HCT116 (cell line): ENCODE results near the gene SLAMF8. TPM values are rescaled to one million over a fixed set of nuclear protein-coding genes. Genes with fewer than 3 reads are reported as not detected.

Experiments used
- ATAC-seq: fragments of 200-7000 bp; cut with Tn5 transposase; 2 replicates; pipeline ENCODE4 v1.9.1; 2020; ENCODE audit warnings: mild to moderate bottlenecking, moderate library complexity
- BruUV-seq: library from RNA; stranded (reverse); fragments of 400-500 nt; replicated peaks from 2 replicates; lab custom pipeline; 2021; lab: Mats Ljungman, UMichigan
- CTCF ChIA-PET: fragments of 300-600 bp; sonication (Branson Sonifier 250); formaldehyde crosslinking; loops from one replicate; lab custom pipeline; 2021; ENCODE audit warnings: antibody characterized with exemption; lab: Charles Lee
- POLR2A ChIA-PET: fragments of 300-600, 350-600 bp; sonication (Branson Sonifier 250); formaldehyde crosslinking; loops from one replicate; lab custom pipeline; 2021; ENCODE audit warnings: antibody characterized with exemption; lab: Charles Lee
- RAD21 ChIA-PET, 2 experiments: fragments of 300-600 bp; sonication (Branson Sonifier 250); formaldehyde crosslinking; loops; one replicate each; lab custom pipeline; 2023; ENCODE audit warnings: low total read pairs in 2 of 2; ENCODE audit not compliant: uncharacterized antibody in 2 of 2, unreplicated experiment in 2 of 2, low non-redundant PET in 1 of 2; lab: Charles Lee
- DNase-seq: peaks from one replicate; pipeline ENCODE4 v3.0.0-alpha.2; 2010; ENCODE audit warnings: low read depth, low spot score
- H2AFZ ChIP-seq: fragments of 200-600 bp; shearing (Covaris generic), sonication (generic); 2 replicates; pipeline ENCODE4 v1.6.1; 2017; ENCODE audit warnings: low read depth, mixed run types, mixed read lengths, antibody characterized with exemption, low read length; ENCODE audit not compliant: poor library complexity, severe bottlenecking
- H3K27ac ChIP-seq: 2 replicates; pipeline ENCODE4 v1.5.1; 2012; ENCODE audit warnings: low read depth, low read length
- H3K27me3 ChIP-seq: fragments of 200-600 bp; sonication (generic); 2 replicates; pipeline ENCODE4 v1.6.1; 2016; ENCODE audit warnings: mixed run types, low read length, mixed read lengths; ENCODE audit not compliant: insufficient read depth
- H3K36me3 ChIP-seq, 2 experiments: fragments of 200-500 bp in 1 of 2; fragments of 200-600 bp in 1 of 2; sonication (Bioruptor generic) in 1 of 2; sonication (generic) in 1 of 2; 2 replicates each; pipeline versions ENCODE4 v1.5.1 to v1.6.1; 2014 to 2016; ENCODE audit warnings: low read length in 2 of 2, inconsistent platforms in 1 of 2, mixed read lengths in 1 of 2, mixed run types in 1 of 2; ENCODE audit not compliant: insufficient read depth in 2 of 2, control insufficient read depth in 1 of 2
- H3K4me1 ChIP-seq, 2 experiments: fragments of 200-600 bp in 1 of 2; sonication (generic) in 1 of 2; 2 replicates each; pipeline versions ENCODE4 v1.5.1 to v1.6.1; 2012 to 2017; ENCODE audit warnings: low read length in 2 of 2, inconsistent platforms in 1 of 2, mild to moderate bottlenecking in 1 of 2, mixed read lengths in 1 of 2, mixed run types in 1 of 2, moderate library complexity in 1 of 2; ENCODE audit not compliant: insufficient read depth in 2 of 2, control insufficient read depth in 1 of 2
- H3K4me2 ChIP-seq: fragments of 200-600 bp; sonication (generic); 2 replicates; pipeline ENCODE4 v1.6.1; 2017; ENCODE audit warnings: mixed run types, low read length, mixed read lengths
- H3K4me3 ChIP-seq, 2 experiments: fragments of 200-600 bp in 1 of 2; sonication (generic) in 1 of 2; replicated peaks in 1 of 2; 2 replicates each; pipeline ENCODE4 v1.5.1; 2011 to 2016; ENCODE audit warnings: low read length in 2 of 2, control low read depth in 1 of 2, low read depth in 1 of 2, mild to moderate bottlenecking in 1 of 2, mixed read lengths in 1 of 2, mixed run types in 1 of 2
- H3K79me2 ChIP-seq: fragments of 200-600 bp; sonication (generic); 2 replicates; pipeline ENCODE4 v1.6.1; 2017; ENCODE audit warnings: mild to moderate bottlenecking, mixed run types, low read length, moderate library complexity, mixed read lengths; ENCODE audit not compliant: insufficient read depth
- H3K9ac ChIP-seq: fragments of 200-600 bp; sonication (generic); 2 replicates; pipeline ENCODE4 v1.6.1; 2016; ENCODE audit warnings: low read length, mixed read lengths
- H3K9me2 ChIP-seq: fragments of 200-600 bp; sonication (generic), shearing (Covaris generic); 2 replicates; pipeline ENCODE4 v1.6.1; 2017; ENCODE audit warnings: mixed run types, mild to moderate bottlenecking, moderate library complexity; ENCODE audit not compliant: insufficient read depth
- H3K9me3 ChIP-seq, 2 experiments: fragments of 200-500 bp in 1 of 2; fragments of 200-600 bp in 1 of 2; sonication (Bioruptor generic) in 1 of 2; sonication (generic) in 1 of 2; 2 replicates each; pipeline ENCODE4 v1.6.1; 2014 to 2017; ENCODE audit warnings: low read length in 2 of 2, mixed read lengths in 2 of 2, inconsistent platforms in 1 of 2, low read depth in 1 of 2, mild to moderate bottlenecking in 1 of 2, mixed run types in 1 of 2, moderate library complexity in 1 of 2; ENCODE audit not compliant: control insufficient read depth in 1 of 2, insufficient read depth in 1 of 2
- H4K20me1 ChIP-seq: fragments of 200-600 bp; sonication (generic), shearing (Covaris generic); 2 replicates; pipeline ENCODE4 v1.6.1; 2017; ENCODE audit warnings: mixed run types, mild to moderate bottlenecking, moderate library complexity; ENCODE audit not compliant: insufficient read depth
- CBX3 ChIP-seq: IDR thresholded peaks from 2 replicates; pipeline ENCODE4 v1.6.1; 2012; ENCODE audit warnings: low read depth
- CEBPB ChIP-seq: IDR thresholded peaks from 2 replicates; pipeline ENCODE4 v1.6.1; 2012; ENCODE audit warnings: low read depth
- EGR1 ChIP-seq: IDR thresholded peaks from 2 replicates; pipeline ENCODE4 v1.6.1; 2012; ENCODE audit warnings: low read depth
- ELF1 ChIP-seq: IDR thresholded peaks from 2 replicates; pipeline ENCODE4 v1.6.1; 2012; ENCODE audit warnings: low read depth, borderline replicate concordance
- EZH2 ChIP-seq: fragments of 200-600 bp; sonication (generic); IDR thresholded peaks from 2 replicates; pipeline ENCODE4 v1.6.1; 2017; ENCODE audit warnings: antibody characterized with exemption, mixed run types
- JUND ChIP-seq: IDR thresholded peaks from 2 replicates; pipeline ENCODE4 v1.6.1; 2012
- RAD21 ChIP-seq: IDR thresholded peaks from 2 replicates; pipeline ENCODE4 v1.6.1; 2012; ENCODE audit warnings: low read depth, mild to moderate bottlenecking
- SIN3A ChIP-seq: IDR thresholded peaks from 2 replicates; pipeline ENCODE4 v1.6.1; 2012; ENCODE audit warnings: low read depth
- SP1 ChIP-seq: IDR thresholded peaks from 2 replicates; pipeline ENCODE4 v1.6.1; 2012; ENCODE audit warnings: low read depth
- YY1 ChIP-seq: IDR thresholded peaks from 2 replicates; pipeline ENCODE4 v1.6.1; 2011; ENCODE audit warnings: low read length, low read depth, moderate library complexity, mild to moderate bottlenecking; ENCODE audit not compliant: insufficient replicate concordance; ENCODE audit errors: extremely low read depth
- ZFX ChIP-seq: fragments of 450-650 bp; IDR thresholded peaks from 2 replicates; pipeline ENCODE4 v1.6.1; 2017
- ZNF274 ChIP-seq: fragments of 200-500 bp; sonication (Bioruptor generic); IDR thresholded peaks from 2 replicates; pipeline ENCODE4 v1.6.1; 2014; ENCODE audit warnings: mild to moderate bottlenecking, low read depth, low read length, inconsistent platforms
- intact Hi-C: fragments of 100-400 bp; cut with micrococcal nuclease; formaldehyde crosslinking; loops from 2 replicates; pipeline ENCODE4 v1.10.0; 2022
- total RNA-seq: library from RNA; stranded (reverse); gene quantifications from one replicate; pipeline ENCODE4 v1.2.1, GENCODE V29; 2021; ENCODE audit not compliant: unreplicated experiment
- TF ChIP-seq, protein P1 (sequence below): IDR thresholded peaks from 2 replicates; pipeline ENCODE4 v1.6.1; 2012; ENCODE audit warnings: low read depth
- TF ChIP-seq, protein P2 (sequence below): IDR thresholded peaks from 2 replicates; pipeline ENCODE4 v1.6.1; 2012
- TF ChIP-seq, protein P3 (sequence below): IDR thresholded peaks from 2 replicates; pipeline ENCODE4 v1.6.1; 2011; ENCODE audit warnings: mild to moderate bottlenecking, low read length, moderate library complexity; ENCODE audit not compliant: insufficient replicate concordance; ENCODE audit errors: extremely low read depth

The SLAMF8 gene
- total RNA-seq, 1 experiment from 2014 or later = not detected

DNA sequence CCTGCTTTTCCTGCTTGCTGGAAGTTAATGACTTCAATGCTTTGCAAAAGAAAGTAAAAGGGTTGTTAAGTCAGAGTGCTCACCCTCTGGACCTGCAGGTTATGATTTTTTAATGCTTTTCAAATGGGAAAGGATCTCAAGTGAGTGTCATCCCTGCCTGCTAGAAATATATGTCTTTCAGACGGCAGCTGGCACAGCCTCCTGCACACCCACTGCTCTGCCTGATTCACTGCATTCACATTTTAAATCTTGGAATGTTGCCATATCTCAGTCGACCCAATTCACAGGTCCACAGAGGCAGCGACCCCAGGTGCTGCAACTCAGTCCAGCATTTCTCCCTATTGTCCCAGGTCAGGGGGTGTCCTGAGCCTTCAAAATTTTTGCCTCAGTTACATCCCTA is 35.2 kb upstream of the SLAMF8 start (continued):
- TF ChIP-seq, protein P1, sequence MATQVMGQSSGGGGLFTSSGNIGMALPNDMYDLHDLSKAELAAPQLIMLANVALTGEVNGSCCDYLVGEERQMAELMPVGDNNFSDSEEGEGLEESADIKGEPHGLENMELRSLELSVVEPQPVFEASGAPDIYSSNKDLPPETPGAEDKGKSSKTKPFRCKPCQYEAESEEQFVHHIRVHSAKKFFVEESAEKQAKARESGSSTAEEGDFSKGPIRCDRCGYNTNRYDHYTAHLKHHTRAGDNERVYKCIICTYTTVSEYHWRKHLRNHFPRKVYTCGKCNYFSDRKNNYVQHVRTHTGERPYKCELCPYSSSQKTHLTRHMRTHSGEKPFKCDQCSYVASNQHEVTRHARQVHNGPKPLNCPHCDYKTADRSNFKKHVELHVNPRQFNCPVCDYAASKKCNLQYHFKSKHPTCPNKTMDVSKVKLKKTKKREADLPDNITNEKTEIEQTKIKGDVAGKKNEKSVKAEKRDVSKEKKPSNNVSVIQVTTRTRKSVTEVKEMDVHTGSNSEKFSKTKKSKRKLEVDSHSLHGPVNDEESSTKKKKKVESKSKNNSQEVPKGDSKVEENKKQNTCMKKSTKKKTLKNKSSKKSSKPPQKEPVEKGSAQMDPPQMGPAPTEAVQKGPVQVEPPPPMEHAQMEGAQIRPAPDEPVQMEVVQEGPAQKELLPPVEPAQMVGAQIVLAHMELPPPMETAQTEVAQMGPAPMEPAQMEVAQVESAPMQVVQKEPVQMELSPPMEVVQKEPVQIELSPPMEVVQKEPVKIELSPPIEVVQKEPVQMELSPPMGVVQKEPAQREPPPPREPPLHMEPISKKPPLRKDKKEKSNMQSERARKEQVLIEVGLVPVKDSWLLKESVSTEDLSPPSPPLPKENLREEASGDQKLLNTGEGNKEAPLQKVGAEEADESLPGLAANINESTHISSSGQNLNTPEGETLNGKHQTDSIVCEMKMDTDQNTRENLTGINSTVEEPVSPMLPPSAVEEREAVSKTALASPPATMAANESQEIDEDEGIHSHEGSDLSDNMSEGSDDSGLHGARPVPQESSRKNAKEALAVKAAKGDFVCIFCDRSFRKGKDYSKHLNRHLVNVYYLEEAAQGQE = no peak
- TF ChIP-seq CBX3 = no peak
- no peak for TF ChIP-seq JUND
- no peak for TF ChIP-seq YY1

DNA sequence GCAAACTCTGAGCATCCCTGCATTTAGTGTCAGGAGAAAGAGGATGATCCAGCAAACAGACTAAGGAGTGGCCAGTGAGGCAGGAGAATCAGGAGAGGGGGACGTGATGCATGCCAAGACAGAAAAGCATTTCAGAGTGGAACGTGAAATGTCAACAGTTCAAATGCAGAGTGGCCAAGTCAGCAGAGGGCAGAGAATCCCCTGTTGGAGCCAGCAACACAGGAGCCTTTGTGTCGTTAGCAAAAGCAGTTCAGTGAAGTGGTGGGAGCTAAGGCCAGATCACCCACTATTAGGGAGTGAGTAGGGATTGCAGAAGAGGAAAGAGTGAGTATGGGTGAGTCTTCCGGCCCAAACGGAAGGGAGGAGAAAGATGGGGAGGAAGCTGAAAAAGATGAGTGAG is 31.1 kb upstream of the SLAMF8 start:
- H3K36me3 ChIP-seq = no peaks in the 10 kb centered on the region
- no TSS peak for BruUV-seq
- H3K4me3 ChIP-seq = no peak overlapping the region
- ATAC-seq = no peak
- no peak for DNase-seq
- no peaks in the 10 kb centered on the region for H4K20me1 ChIP-seq
- H3K9me3 ChIP-seq = no peaks in the 10 kb centered on the region
- H3K9me2 ChIP-seq = no peaks in the 10 kb centered on the region
- H2AFZ ChIP-seq = no peak overlapping the region
- intact Hi-C loops = loop anchor here (5.0 to 10.0 kb wide), 3 partner anchors 57 to 583 kb away; no protein-coding TSS in a partner anchor
- H3K79me2 ChIP-seq = no peaks in the 10 kb centered on the region
- H3K27me3 ChIP-seq = peaks cover 34% of the 10 kb centered on the region
- RAD21 ChIA-PET = no interaction called here
- no peak overlapping the region for H3K4me2 ChIP-seq
- TF ChIP-seq CEBPB (no peak), YY1 (no peak), SP1 (no peak), CBX3 (no peak), SIN3A (no peak), ZNF274 (no peak), EZH2 (no peak), RAD21 (no peak), ZFX (no peak), ELF1 (no peak), EGR1 (no peak)
- TF ChIP-seq, protein P1 = no peak
- TF ChIP-seq, protein P2, sequence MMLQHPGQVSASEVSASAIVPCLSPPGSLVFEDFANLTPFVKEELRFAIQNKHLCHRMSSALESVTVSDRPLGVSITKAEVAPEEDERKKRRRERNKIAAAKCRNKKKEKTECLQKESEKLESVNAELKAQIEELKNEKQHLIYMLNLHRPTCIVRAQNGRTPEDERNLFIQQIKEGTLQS = no peak
- TF ChIP-seq, protein P3, sequence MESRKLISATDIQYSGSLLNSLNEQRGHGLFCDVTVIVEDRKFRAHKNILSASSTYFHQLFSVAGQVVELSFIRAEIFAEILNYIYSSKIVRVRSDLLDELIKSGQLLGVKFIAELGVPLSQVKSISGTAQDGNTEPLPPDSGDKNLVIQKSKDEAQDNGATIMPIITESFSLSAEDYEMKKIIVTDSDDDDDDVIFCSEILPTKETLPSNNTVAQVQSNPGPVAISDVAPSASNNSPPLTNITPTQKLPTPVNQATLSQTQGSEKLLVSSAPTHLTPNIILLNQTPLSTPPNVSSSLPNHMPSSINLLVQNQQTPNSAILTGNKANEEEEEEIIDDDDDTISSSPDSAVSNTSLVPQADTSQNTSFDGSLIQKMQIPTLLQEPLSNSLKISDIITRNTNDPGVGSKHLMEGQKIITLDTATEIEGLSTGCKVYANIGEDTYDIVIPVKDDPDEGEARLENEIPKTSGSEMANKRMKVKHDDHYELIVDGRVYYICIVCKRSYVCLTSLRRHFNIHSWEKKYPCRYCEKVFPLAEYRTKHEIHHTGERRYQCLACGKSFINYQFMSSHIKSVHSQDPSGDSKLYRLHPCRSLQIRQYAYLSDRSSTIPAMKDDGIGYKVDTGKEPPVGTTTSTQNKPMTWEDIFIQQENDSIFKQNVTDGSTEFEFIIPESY = no peak
- H3K4me1 ChIP-seq = no peaks in the 10 kb centered on the region
- H3K27ac ChIP-seq = no peak overlapping the region
- no peak overlapping the region for H3K9ac ChIP-seq
- CTCF ChIA-PET = no interaction called here
- POLR2A ChIA-PET = no interaction called here
